Mucosa of stomach (tissue), 1 donor: ENCODE data around the gene ALKBH3.

Experiments used
- H3K27me3 ChIP-seq: one replicate; pipeline ENCODE4 v1.7.0; 2013; ENCODE audit warnings: mild to moderate bottlenecking, low read length; ENCODE audit not compliant: control insufficient read depth, insufficient read depth
- H3K36me3 ChIP-seq: one replicate; pipeline ENCODE4 v1.7.0; 2013; ENCODE audit warnings: low read length; ENCODE audit not compliant: control insufficient read depth, insufficient read depth
- H3K4me1 ChIP-seq: one replicate; pipeline ENCODE4 v1.7.0; 2013; ENCODE audit warnings: mild to moderate bottlenecking, low read length; ENCODE audit not compliant: control insufficient read depth, insufficient read depth
- H3K4me3 ChIP-seq: one replicate; pipeline ENCODE4 v1.7.0; 2013; ENCODE audit warnings: low read length
- H3K9ac ChIP-seq: one replicate; pipeline ENCODE4 v1.7.0; 2013; ENCODE audit warnings: mild to moderate bottlenecking, low read length, moderate library complexity
- H3K9me3 ChIP-seq: one replicate; pipeline ENCODE4 v1.7.0; 2013; ENCODE audit warnings: mild to moderate bottlenecking, low read length, moderate library complexity; ENCODE audit not compliant: control insufficient read depth
- donor health status: Pancreatic carcinoma.

Gene ALKBH3

DNA sequence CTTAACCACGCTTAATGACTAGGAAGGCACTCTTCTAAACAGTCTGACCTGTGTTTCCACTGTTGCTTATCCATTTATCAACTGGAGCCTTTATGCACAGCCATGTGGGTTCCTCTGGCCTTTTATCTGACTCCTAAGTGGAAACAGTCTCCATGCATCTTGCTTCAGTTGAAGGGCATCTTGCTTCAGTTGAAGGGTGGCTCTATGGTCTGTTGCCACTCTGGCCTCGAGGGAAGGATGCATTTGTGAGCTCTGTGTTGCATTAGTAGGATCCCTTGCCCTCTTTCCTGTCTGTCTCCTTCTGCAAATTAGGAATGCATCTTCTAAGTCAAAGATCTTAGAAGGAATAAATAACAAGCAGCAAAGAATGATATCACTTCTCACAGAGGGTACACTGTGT is 36.0 kb downstream of the ALKBH3 start:
- peaks cover 11% of the 10 kb centered on the region for H3K4me1 ChIP-seq
- no peak overlapping the region for H3K4me3 ChIP-seq
- no peaks in the 10 kb centered on the region for H3K27me3 ChIP-seq
- no peak overlapping the region for H3K9ac ChIP-seq
- H3K36me3 ChIP-seq: no peaks in the 10 kb centered on the region
- no peaks in the 10 kb centered on the region for H3K9me3 ChIP-seq

DNA sequence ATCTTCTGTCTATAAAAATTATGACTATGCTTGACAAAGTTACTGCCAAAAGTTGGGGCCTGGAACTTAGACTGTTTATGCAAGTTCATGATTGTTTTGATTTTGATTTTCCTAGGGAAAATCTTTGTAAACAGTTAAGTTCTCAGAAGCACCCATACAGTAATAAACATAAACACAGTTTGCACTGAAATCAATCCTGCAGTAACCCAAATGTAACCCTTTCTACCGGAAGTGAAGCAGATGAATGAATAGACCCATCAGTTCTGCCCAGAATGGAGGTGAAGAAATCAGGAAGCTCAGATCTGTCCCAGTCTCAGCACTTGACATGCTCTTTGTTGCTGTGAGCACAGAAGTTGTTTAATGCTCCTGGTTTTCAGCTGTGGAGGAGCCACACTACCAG is 37.2 kb downstream of the ALKBH3 start:
- Histone ChIP-seq H3K4me3 (no peak overlapping the region), H3K4me1 (peaks cover 11% of the 10 kb centered on the region), H3K9ac (no peak overlapping the region), H3K36me3 (no peaks in the 10 kb centered on the region), H3K9me3 (no peaks in the 10 kb centered on the region), H3K27me3 (no peaks in the 10 kb centered on the region)

DNA sequence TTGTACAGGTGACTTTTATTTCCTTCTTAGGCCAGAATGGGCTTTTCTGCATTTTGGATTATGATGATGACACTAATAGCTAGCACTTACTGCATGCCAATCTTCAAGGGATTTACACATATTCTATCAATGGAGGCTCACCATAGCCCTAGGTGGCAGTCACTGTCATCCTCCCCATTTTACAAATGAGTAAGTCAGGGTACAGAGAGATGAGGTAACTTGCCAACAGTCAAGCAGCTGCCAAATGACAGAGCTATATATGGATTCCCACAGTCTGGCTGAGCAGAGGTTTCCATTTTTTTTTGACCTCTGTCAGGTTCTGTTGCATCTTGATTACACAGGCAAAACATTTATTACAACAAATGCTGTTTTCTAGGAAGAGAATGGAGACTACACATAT is 38.0 kb downstream of the ALKBH3 start:
- no peaks in the 10 kb centered on the region for H3K27me3 ChIP-seq
- no peak overlapping the region for H3K9ac ChIP-seq
- no peaks in the 10 kb centered on the region for H3K9me3 ChIP-seq
- H3K4me1 ChIP-seq: peaks cover 16% of the 10 kb centered on the region
- no peaks in the 10 kb centered on the region for H3K36me3 ChIP-seq
- no peak overlapping the region for H3K4me3 ChIP-seq

DNA sequence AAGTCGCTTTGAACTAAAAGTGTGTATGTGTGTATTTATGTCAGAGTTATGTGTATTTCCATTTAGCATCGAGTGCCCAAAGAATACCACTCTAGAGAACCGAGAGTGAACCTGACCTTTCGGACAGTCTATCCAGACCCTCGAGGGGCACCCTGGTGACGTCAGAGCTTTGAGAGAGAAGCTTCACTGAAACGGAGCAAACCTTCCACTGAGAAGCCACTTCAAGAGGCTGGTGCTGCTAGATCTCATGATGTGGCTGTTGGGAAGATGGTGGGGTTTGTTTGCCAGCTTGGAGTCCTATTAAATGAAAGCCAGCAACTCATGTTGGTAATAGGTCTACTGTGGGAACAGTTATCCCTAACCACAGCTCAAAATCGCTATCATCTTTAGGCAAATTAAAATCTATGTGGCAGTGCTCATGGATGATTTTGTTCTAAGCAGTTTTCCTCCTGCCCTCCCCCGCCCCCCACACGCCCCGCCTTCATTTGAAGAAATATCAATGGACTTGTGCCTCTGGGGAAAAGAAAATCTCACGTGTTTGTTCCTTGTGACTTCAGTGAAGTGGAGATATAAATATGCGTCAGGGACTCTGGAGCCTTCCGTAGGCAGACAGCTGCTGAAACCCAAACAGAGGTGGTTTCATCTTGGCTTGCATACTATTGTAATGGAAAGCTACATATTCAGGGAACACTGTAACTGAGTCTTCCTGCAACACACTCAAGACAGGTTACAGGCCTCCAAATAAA is 39.4 kb downstream of the ALKBH3 start:
- Histone ChIP-seq H3K4me1 (peaks cover 28% of the 10 kb centered on the region), H3K9ac (peak overlapping the region; percentile 13), H3K36me3 (no peaks in the 10 kb centered on the region)

DNA sequence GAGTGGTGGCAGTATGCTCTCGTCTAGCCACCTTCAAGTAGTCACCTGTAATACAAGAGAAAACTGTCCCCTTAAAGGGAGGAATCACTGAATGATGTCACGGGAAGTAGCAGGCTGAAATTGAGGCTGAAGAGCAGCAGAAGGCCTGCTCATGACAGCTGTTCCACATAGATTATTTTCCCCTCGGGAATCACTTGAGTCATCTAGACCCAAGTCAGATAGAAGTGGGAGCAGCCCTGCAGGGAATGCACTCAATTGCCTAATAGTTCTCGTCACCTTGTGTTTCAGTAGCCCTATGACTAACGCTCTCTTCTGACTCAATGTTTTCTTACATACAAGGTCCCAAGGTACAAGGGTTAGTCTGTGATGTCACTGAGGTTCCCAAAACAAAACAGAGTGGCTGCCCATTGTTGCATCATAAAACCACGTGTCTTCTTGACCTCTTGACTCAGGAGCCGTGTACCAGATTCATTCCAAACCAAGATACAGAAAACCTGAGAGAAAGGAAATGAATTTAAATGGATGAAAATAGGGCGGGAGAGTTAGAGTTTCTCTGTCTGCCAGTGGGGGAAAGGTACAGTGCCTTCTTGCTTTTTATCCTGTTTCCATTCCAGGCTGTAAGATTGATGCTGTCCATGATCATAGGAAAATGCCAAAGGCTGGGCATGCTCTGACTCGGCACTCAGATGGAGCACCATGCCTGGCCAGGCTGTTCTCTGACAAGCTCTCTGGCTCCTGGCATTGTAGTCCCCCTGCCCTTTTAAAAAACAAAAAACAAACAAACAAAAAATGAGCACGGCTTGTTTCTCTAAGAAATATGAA is 40.2 kb downstream of the ALKBH3 start:
- H3K4me3 ChIP-seq: no peak overlapping the region
- H3K36me3 ChIP-seq: no peaks in the 10 kb centered on the region
- H3K27me3 ChIP-seq: no peaks in the 10 kb centered on the region
- H3K9me3 ChIP-seq: no peaks in the 10 kb centered on the region
- H3K4me1 ChIP-seq: peaks cover 35% of the 10 kb centered on the region
- H3K9ac ChIP-seq: no peak overlapping the region

More for the DNA sequence above, 39.4 kb downstream of the ALKBH3 start:
- Histone ChIP-seq H3K4me3 (no peak overlapping the region), H3K9me3 (no peaks in the 10 kb centered on the region), H3K27me3 (no peaks in the 10 kb centered on the region)

DNA sequence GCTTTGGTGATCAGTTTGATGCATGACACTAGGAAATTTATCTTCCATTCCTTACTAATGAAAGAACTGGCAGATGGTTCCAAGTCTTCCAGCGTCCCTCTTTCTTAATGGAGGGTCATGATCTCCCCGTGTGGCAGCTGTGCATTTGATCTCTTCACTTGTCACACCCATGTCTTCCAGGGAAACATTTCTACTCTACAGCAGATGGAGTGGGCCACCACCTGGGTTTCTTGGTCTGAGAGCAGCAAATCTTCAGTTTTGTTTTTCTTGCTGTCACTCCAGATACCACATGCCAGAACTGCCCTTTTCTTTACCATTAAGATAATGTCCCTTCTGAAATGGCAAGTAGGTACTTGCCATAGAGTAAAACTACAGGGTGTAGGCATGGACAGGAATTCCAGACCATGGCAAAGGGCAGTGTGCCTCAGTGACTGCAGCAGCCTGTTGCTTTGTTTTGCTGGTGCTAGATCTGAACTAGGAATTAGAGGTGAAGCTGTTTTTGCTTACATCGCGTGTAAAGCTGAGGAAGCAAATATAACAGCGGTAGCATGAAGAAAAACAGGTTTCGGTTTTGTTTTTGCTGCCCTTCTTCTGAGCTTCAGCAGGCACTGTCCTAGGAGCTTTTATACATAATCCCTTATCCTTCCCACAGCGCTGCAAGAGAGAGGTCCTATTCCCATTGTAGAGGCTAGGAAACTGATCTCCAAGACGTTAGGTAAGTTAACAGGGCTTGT is 41.1 kb downstream of the ALKBH3 start:
- Histone ChIP-seq H3K27me3 (no peaks in the 10 kb centered on the region), H3K36me3 (no peaks in the 10 kb centered on the region), H3K9me3 (no peaks in the 10 kb centered on the region), H3K4me1 (peaks cover 36% of the 10 kb centered on the region), H3K9ac (no peak overlapping the region), H3K4me3 (no peak overlapping the region)

DNA sequence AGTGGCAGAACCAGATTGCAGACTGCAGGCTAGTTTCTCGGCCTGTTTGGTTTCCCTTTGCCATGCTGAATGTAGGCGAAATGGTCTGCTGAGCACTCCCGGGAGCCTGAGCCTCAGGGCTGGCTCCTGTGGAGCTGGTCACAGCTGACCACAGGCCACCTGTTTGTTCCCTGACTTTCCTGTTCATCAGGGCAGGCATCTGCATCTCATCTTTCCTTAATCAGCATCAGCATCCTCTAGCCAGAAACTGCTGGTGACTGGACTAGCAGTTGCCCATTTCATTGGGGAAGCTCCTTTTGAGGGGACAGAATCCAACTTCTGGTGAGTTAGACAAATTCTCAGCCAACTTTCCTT is 41.6 kb downstream of the ALKBH3 start:
- Histone ChIP-seq H3K27me3 (no peaks in the 10 kb centered on the region), H3K36me3 (no peaks in the 10 kb centered on the region), H3K4me1 (peaks cover 36% of the 10 kb centered on the region), H3K4me3 (no peak overlapping the region), H3K9ac (no peak overlapping the region), H3K9me3 (no peaks in the 10 kb centered on the region)

DNA sequence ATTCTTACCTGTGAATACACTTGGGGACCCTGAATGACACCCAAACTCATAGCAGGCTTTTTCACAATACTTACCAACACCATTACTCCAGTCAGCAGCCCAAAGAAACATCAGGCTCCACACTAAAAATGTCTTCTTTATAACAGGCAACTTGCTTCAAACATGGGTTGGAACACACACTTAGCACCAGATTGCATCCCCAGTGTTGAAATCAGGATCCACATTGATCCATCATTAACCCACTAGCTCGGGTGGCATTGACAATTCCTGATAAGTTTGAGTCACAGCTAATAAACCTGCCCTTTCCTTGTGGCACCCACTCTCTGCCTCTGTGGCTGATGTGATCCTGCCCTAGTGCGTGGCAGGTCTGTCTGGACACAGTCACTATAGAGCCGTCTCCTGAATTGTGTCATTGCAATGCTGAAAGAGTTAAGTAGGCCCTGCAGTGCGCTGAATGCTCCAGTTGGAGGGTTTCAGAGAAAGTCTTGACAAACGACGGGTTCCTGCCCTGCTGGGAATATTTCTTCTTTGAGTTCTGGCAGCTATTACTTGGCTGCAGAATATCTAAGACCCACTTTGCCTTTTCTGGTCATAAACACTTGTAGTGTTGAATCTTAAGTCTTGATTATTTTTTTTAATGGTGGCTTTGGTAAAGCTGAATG is 42.2 kb downstream of the ALKBH3 start:
- Histone ChIP-seq H3K36me3 (no peaks in the 10 kb centered on the region), H3K9ac (no peak overlapping the region), H3K9me3 (no peaks in the 10 kb centered on the region), H3K4me1 (peaks cover 36% of the 10 kb centered on the region), H3K4me3 (no peak overlapping the region), H3K27me3 (no peaks in the 10 kb centered on the region)

DNA sequence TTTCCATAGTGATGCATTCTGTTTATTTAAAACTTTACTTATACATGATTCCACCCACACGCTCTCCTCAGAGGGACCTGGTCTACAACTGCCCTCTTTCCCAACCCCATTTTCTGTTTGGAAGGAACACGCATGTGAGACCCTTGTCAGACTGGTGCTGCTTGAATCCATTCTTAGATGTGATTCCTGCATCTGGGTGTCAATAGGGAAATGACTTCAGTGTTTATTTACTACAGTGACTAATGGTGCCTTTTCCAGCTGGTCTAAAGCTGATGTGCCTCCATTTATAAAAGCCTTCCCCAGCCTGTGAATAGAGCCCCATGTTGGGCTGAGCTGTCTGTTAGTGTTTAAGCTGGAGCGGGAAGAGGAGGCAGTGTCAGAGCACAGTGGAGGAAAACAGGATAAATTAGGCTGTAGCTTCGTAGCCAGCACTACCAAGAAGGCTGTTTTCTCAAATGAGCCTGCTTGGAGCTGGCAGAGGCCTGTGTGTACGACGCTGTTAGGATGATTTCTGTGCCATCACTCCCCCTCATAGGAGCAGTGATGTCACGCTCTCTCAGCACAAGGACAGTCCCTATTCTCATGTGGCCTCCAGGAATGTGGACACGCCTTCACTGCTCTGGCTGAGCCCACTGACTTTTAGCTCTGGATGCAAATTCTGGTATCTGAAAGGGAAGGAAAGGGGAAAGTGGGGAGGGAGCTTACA is 42.9 kb downstream of the ALKBH3 start:
- H3K4me3 ChIP-seq: no peak overlapping the region
- H3K36me3 ChIP-seq: no peaks in the 10 kb centered on the region
- no peak overlapping the region for H3K9ac ChIP-seq
- peaks cover 36% of the 10 kb centered on the region for H3K4me1 ChIP-seq
- no peaks in the 10 kb centered on the region for H3K27me3 ChIP-seq
- no peaks in the 10 kb centered on the region for H3K9me3 ChIP-seq

DNA sequence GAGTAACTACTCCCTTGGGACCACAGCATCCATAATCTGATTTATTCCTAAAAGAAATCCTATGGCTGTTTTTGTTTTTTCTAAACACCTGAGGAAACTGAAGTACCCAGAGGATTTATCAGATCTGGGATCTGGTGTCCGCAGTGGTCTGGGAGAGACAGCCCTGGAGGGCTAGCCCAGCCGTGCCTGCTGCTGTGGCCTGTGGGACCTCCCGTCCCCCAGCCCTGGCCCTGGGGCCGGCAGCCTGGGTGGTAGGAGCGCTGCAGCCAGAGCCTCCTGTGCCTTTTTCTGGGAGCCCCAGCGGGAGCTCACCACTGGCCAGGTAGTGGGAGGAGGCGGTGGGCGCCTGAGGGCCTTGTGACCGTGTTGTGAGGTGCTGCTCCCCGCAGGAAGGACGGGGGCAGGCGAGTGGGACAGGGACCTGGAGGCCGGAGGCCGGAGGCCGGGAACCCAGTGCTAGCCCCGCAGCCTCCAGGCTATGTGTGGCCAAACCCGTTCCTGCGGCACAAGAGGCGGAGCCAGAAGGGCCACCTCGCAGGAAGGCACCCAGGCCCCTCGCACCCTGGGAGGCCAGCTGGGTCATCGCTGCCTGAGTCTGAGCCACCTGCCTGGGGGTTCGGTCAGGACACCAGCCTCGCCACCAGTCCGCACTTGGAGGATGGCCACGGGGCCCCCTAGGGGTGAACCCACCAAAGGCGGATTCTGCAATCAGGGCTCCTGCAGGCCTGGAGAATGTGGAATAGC is 43.7 kb downstream of the ALKBH3 start:
- Histone ChIP-seq H3K4me1 (peaks cover 36% of the 10 kb centered on the region), H3K27me3 (no peaks in the 10 kb centered on the region), H3K36me3 (no peaks in the 10 kb centered on the region), H3K4me3 (no peak overlapping the region), H3K9ac (peak overlapping the region; percentile 8), H3K9me3 (no peaks in the 10 kb centered on the region)
